DMS 273 (cell line): ENCODE data around the gene LMF1.
A peak's percentile ranks its signal among the peaks of the same experiment; 100 is the strongest.
"Not testable (repeated sequence)": the region's sequence is repeated elsewhere in the genome, so short reads cannot be mapped to it uniquely, and the experiment has no call there.

Source experiments
- DNase-seq: peaks from one replicate; lab custom pipeline; 2025; ENCODE audit not compliant: unreplicated experiment; lab: John Stamatoyannopoulos, UW

LMF1 gene

DNA sequence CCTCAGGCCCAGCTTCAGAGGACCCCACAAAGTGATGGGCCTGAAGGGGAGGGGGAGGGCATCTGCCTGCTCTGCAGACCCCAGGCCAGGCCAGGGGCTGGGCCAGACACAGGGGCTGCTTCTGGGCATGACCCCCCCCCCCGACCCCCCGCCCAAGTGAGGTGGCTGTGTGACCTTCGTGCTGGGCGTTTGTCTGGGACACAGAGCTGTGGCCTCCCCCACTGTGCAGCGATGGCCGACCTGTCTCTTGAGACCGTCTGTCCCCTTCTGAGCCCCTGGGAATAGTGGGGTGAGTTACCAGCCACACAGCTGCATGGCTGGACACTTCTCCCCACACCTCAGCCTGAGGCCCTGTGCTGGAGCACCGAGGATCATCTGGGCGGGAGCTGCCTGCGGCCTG lies 135.4 kb downstream of the LMF1 start:
- DNase-seq: no peak

DNA sequence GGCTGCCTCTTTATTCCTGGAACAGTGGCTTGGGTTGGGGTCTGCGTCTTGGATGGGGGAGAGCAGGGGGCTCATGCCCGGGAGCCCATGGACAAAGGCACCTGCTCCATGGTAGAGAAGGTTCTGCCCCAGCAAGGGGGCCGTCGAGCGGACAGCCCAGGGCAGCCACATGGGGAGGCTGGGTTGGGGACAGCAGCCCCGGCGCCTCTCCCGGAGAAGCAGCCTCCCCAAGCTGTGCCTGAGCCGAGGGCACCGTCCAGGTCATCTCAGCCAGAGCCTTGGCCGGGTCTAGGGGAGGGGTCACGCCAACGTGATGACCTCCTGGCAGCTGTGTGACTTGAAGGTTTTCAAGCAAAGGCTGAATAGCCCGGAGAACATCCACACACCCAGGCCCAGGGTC lies 137.4 kb downstream of the LMF1 start:
- DNase-seq: no peak

DNA sequence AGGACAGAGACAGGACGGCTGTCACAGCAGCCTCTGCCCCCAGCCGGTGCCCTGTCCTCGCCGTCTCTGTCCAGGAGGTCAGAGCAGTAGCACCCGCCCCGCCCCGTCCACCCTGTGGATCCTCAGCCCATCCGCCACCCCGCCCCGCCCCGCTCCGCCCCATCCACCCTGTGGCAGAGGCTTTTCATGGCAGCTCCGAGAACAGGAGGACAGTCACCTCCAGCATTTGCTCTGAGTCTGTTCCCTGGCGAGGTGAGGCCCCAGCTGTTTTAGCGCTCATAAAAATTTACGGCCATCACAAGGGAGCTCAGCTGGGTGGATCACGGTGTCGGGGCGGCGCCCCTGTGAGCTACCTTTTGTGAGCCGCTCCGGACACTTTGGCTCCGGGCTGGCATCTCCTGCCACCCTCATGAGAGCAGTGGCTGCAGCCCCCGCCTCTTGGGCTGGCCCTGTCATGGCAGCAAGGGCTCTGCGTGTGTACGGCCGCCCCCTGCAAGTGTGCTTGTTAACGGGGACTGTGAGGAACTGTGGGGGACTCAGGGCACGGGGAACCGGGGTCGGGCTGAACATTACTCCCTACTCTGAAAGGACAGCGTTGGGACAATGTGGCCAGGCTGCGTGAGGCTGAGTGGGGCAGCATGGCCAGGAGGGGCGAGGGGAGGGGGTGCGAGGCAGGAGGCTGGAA lies 138.0 kb downstream of the LMF1 start:
- no peak for DNase-seq

DNA sequence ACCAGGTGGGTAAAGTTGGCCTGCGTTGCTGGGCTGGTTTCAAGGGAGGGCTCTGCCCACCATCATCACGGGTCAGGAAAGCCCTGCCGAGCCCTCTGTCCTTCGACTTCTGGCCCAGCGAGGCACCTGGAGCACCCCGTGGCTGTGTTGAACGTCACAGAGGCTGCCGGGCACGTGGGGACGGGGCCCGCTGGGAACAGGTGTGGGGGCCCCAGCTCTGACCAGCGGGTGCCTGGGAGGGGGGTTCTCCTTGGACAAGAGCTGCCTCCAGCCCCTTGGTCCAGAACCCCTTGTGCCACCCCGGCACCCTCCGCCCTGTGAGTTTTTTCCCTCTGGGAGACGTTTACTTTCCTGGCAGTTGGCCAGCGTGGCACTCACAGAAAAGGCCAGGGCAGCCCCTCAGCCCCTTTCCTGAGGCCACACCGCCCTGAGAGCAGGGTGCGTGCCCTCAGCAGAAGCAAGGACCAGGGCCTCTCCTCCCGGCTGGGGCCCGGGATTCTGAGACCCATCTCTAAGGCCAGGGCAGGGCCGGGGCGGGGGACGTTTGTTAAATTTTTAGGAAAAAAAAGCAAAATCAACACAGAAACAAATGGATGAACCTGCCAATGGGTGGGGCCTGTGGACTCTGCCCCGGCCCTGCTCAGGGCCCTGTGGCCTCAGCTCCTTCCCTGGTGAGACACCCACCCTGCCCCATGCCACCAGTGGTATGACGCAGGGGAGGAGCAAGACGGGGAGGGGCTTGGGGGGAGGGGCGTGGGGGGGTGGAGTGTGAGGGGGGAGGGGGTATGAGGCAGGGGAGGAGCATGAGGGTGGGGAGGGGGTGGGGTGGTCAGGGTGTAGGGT lies 139.0 kb downstream of the LMF1 start:
- no peak for DNase-seq

DNA sequence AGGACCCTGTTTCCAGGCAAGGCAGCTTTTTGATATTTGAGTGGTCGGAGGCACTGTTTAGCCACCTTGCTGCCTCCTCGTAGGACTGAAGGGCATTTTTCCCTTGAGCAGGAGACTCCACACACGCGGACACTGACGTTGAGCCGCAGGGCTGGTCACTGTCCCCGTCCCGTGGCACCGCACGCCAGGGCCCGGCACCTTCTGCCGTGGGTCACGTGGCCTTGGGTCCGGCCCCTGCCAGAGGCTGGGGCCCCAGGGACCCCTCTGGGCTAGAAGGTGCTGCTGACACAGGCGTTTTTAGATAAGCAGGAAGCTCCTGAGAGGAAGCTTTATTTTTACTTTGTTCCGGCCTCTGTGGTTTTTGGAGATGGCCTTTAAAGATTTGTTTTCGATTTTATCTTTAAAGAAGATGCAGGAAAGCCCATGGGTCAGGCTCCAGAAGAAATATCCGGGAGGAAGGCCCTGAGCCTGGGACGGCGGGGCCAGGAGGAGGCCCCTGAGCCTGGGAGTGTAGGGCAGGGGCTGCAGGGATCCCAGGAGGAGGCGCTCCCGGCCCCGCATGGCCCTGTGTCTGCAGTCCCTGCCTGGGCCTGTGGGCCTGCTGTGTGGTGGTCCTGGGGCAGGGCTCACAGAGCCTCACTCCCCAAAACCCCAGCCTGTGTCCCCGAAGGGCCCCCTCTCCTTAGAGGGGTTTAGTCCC lies 139.8 kb downstream of the LMF1 start:
- no peak for DNase-seq

DNA sequence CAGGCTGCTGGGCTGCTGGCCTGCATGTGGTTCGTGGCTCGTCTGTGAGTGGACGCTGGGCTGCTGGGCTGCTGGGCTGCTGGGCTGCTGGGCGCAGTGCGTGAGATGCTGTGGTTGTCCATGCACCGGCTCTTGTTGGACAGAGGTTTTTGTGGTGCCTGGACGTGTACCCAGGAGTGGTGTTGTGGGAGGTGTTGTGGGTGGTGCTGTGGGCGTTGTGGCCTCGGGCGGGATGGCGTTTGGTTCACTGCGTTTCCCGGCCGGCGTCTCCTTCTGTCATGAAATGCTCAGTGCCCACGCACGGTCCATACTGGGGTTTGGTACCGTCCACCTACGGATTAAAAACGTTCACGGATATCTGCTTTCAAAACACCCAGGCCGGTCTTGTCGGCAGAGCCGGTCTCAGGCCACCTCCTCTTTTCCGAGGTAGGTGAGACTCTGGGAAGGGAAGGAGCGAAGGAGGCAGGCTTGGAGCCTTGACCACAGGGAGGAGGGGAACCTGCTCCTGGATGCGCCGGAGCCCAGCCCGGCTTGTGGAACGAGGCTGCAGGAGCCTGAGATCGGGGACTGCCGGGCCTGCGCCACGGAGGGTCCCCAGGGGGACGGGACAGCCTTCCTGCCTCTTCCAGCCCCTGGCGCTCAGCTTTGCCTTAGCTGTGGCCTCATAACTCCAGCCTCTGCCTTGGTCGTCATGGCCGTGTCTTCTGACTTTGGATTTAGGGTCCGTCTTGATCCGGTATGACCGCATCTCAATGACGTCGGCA lies 140.5 kb downstream of the LMF1 start:
- DNase-seq: no peak

DNA sequence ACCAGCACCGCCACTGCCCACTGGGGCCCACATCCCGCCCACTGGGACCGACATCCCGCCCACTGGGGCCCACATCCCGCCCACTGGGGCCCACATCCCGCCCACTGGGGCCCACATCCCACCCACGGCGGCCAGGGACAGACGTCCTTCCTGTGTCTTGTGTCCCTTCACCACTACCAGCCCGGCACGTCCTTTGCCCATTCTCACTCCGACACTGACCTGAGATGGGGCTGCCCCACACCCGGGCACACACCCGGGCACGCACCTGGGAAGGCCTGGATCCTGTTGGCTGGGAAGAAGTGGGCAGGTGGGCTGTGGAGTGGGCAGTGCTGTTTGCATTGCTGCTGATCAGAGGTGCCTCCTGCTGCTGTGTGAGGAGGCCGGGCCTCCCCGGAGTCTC lies 141.9 kb downstream of the LMF1 start:
- DNase-seq: no peak

DNA sequence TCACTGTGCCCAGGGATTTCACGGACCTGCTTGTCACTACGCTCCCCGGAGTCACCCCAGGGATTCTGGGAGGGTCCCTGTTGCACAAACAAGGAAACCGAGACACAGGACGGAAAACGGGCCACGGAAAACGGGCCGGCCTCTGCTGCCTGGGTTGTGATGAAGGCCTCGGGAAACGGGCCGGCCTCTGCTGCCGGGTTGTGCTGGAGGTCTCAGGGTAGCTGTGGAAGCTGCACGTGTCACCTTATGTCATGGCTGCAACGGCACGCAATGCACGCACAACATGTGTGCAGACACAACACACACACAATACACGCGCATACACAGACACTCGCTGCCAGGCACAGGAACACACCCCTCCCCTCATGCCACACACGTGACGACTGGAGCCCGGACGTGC lies 143.3 kb downstream of the LMF1 start:
- no peak for DNase-seq

DNA sequence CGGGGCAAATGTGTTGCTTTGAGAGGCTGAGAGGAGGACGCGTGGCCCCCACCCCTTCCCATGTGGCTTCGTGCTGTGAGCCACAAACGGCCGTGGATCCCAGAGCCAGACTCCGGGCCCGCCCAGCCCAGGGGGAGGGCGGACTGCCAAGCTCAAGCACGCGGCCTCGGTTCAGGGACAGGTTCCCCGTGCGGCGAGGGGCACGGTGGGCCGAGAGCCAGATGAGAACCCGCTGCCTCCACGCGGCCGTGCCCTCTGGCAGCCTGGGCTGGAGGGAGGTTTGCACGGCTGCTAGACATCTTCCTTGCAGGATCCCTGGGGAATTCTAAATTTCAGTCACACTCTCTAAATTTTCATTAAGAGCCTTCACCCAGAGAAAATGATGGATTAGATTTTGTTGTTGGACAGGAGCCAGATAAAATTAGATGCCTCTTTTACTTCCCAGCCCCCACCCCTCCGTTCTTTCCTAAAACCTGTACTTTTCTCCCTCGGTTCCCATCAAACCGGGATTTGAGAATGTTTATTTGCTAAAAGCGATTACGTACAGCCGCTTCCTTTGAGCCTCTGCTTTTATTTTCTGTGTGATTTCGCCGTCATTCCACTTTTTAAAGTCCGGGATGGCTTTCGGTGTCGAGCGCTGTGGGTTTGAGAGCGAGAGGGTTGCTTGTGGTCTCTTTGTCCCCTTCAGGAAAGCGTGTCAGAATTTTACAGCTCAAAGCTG lies 145.3 kb downstream of the LMF1 start:
- peak; percentile 67 for DNase-seq

DNA sequence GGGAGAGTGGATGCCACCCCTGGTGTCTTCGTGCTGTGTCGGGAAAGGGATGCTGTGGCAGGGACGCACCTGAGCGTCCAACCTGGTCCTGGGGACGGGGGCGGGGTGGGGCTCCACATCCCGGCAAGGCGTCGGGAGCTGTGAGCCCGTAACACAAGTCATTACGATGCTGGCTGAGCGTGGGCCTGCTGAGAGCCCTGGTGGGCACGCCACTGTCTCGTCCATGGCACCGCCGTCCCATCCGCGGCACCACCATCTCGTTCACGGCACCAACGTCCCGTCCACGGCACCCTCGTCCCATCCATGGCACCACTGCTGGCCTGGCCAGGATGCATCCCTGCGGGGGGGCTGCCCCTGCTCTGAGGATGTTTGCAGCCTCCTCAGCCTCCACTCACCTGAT lies 146.2 kb downstream of the LMF1 start:
- DNase-seq: no peak

DNA sequence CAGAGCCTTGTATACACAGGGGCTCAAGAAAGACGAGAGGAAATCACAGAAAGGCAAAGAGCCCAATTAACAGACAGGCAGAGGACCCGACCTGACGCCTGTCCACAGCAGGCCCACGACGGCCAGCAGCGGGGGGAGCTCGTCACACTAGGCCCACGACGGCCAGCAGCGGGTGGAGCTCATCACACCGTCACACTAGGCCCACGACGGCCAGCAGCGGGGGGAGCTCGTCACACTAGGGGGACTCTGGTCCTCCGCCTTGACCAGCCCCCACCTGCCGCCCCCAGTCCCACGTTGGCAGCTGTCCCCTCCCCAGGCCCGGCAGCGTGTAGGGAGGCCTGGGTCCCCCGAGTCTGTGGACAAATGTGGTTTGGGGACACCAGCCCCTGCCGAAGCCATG lies 146.6 kb downstream of the LMF1 start:
- DNase-seq: no peak

DNA sequence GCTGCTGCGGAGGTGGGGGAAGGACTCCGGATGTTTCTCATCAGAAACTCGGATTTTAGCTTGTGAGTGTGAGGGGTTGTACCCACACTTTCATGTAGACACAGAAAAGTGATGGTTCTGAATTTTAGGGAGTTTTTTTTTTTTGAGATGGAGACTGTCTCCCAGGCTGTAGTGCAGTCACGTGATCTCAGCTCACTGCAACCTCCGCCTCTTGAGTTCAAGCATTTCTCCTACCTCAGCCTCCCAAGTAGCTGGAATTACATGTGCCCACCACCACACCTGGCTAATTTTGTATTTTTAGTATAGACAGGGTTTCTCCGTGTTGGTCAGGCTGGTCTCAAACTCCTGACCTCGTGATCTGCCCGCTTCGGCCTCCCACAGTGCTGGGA lies 147.9 kb downstream of the LMF1 start:
- DNase-seq: no peak

DNA sequence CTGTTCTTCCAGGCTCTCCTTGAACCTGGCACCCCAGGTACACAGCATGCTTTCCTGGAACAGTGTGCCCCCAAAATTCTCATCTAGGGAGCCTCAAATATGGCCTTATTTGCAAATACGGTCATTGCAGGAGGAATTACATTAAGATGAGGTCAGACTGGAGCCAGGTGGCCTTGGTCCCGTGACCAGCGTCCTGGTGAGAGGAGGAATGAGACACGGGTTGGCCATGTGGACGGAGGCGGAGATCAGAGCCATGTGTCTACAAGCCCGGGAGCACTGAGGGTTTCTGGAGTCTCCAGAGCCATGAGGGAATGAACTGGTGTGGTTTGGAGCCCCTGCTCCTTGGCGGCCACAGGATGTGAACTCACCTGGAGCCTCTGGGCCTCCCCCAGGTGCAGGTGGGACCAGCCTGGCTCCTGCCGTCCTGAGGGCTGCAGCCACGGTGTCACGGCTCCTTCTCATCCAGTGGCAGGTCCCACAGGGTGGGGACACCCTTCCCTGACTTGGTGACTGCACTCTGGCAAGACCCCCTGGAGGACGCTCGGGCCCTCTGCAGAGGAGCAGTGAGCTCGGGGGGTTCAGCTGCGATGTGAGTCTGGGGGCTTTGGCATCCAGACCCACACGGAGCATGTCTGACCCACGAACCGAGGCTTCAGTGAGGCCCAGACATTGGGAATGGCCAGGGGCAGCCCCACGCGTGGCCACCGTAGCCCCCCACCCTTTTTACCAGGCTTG lies 148.4 kb downstream of the LMF1 start:
- peak; percentile 55 for DNase-seq

DNA sequence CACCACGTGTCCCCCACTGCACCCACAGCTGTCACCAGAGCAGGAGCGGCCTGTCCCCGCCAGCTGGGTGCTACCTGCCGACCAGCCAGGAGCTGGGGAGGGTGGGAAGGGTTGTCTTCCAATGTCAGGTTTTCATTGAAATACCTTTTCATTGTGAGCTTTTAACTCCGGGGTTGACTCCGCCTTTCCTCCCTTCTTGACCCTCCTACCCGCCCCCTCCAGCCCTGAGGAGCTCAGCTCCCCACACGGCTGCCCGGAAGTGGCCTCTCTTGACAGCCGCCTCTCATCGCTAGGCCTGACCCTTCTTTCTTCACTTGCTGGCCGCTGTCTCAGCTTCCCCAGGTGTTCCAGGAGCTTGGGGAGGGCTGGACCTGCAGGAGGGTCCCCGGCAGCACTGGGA lies 149.0 kb downstream of the LMF1 start:
- no peak for DNase-seq

DNA sequence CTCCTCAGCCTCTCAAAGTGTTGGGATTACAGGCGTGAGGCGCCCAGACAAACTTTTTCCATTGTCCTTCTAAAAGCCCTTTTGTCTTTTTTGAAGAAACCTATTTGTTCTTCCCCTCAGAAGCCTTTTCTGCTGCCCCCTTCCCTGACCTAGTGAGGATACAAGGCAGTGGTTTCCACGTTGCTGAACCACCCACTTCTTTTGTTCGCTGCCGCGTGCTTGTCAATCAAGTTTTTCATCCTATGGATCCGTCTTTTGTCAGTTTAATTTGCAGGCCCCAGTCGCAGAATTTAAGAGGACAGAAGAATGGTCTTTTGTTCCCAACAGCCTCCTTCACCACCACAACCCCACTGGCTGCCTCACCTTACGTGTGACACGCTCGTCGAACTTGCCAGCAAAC lies 150.0 kb downstream of the LMF1 start:
- no peak for DNase-seq

DNA sequence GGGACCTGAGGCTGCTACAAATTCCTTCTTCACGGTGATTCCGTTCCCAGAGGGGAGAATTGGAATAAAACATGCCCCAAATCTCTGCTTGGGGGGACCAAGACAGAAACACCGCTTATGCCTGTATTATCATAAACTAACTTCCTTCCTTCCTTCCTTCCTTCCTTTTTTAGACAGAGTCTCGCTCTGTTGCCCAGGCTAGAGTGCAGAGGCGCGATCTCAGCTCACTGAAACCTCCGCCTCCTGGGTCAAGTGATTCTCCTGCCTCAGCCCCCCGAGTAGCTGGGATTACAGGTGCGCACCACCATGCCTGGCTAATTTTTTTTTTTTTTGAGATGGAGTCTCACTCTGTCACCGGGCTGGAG lies 150.8 kb downstream of the LMF1 start:
- DNase-seq: not testable (repeated sequence)

DNA sequence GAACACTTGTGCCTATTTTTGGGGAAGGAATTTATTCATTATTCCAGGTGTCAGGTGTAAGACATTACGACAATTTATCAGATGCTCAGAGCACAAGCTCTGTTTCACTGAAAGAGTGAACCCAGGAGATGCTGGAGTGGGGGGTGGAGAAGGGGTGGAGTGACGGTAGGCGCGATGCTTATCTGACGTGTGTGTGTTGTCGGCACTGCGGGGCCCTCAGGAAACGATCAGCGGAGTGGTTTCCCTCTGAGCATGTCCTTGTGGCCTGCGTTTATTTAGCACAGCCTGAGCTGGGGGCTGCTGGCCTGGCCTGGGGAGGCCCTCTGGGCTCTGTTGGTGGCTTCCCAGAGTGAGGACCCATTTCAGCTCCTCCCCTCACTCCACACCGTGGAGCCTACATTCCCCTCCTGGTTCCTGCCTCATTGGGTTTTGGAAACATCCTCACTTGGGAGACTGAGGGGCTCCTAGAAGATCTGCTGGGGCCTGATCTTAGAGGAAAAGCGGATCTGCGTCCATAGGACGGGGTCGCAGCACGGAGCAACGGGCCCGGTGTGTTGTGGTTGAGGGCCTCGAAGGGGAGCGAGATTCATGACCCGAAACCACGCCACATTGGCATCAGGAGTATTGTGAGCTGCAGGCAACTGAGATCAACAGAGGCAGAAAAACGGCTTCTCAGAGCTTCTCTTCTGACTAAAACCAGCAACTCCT lies 151.3 kb downstream of the LMF1 start:
- no peak for DNase-seq

DNA sequence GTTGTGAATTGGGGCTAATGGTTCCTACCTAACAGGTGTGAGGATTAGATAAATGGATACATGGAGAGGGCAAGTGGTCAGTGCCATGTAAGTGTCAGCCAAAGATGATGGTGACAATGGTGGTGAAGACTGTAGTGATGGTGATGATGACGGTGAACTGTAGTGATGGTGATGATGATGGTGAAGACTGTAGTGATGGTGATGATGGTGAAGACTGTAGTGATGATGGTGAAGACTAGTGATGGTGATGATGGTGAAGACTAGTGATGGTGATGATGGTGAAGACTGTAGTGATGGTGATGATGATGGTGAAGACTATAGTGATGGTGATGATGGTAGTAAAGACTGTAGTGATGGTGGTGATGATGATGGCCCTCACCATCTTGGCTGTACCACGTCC lies 152.2 kb downstream of the LMF1 start:
- no peak for DNase-seq

DNA sequence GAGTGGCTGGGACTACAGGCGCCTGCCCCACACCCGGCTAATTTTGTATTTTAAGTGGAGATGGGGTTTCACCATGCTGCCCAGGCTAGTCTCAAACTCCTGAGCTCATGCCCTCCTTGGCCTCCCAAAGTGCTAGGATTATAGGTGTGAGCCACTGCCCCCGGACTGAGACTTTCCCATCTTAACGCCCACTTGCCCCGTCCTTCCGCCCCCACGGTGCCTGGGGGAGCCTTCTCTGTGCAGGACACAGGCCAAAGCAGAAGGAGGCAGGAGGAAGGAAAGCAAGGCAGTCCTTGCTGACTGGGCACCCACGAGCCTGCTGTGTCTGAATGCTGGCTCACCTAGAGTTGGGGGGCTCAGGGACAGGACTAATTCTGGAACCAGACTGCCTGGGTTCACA lies 152.7 kb downstream of the LMF1 start:
- no peak for DNase-seq
